OCI-LY3 (cell line): Measurements from ENCODE around the gene UGT1A3.

ENCODE experiments used
- H2AFZ ChIP-seq: fragments of 200-600, 300-600 bp; shearing (Covaris generic); 2 replicates; pipeline ENCODE4 v1.6.0; 2014; ENCODE audit warnings: antibody characterized with exemption, low read depth, low read length
- H3K27ac ChIP-seq: fragments of 200-600, 300-600 bp; sonication (generic); 2 replicates; pipeline ENCODE4 v1.5.1; 2014; ENCODE audit warnings: mild to moderate bottlenecking, low read length, moderate library complexity, mixed read lengths
- H3K27me3 ChIP-seq: fragments of 200-600, 300-600 bp; sonication (generic); 2 replicates; pipeline ENCODE4 v1.6.1; 2014; ENCODE audit warnings: low read depth, low read length, mixed read lengths
- H3K36me3 ChIP-seq: fragments of 200-600, 300-600 bp; sonication (generic); replicated peaks from 2 replicates; pipeline ENCODE3; 2014; ENCODE audit warnings: low read depth, low read length, mixed read lengths
- H3K4me1 ChIP-seq: fragments of 300-600, 200-600 bp; sonication (generic); 2 replicates; pipeline ENCODE4 v1.6.1; 2014; ENCODE audit warnings: low read length, mixed read lengths
- H3K4me2 ChIP-seq: fragments of 200-600, 300-600 bp; sonication (generic); 2 replicates; pipeline ENCODE4 v1.6.1; 2014; ENCODE audit warnings: low read length, mixed read lengths
- H3K4me3 ChIP-seq: fragments of 300-600, 200-600 bp; sonication (generic); 2 replicates; pipeline ENCODE4 v1.5.1; 2014; ENCODE audit warnings: antibody characterized with exemption, mild to moderate bottlenecking, low read length, moderate library complexity
- H3K79me2 ChIP-seq: fragments of 300-600, 200-600 bp; shearing (Covaris generic); 2 replicates; pipeline ENCODE4 v1.6.1; 2014; ENCODE audit warnings: mild to moderate bottlenecking, low read length, mixed read lengths
- H3K9ac ChIP-seq: fragments of 300-600, 200-600 bp; shearing (Covaris generic); 2 replicates; pipeline ENCODE4 v1.6.0; 2014; ENCODE audit warnings: mild to moderate bottlenecking, low read length, moderate library complexity
- H3K9me3 ChIP-seq: fragments of 200-600, 300-600 bp; shearing (Covaris generic); 2 replicates; pipeline ENCODE4 v1.6.1; 2014; ENCODE audit warnings: low read length, mixed read lengths; ENCODE audit not compliant: insufficient read depth
- H4K20me1 ChIP-seq: fragments of 200-600, 300-600 bp; sonication (generic); 2 replicates; pipeline ENCODE4 v1.6.1; 2016; ENCODE audit warnings: low read length, mixed read lengths; ENCODE audit not compliant: insufficient read depth
- EZH2phosphoT487 ChIP-seq: fragments of 200-600 bp; shearing (Covaris generic); IDR thresholded peaks from 2 replicates; pipeline ENCODE4 v1.6.1; 2018; ENCODE audit warnings: antibody characterized with exemption, mixed run types, low read depth
- TF ChIP-seq, protein P1 (sequence below): fragments of 200-600, 300-600 bp; sonication (generic); IDR thresholded peaks from 2 replicates; pipeline ENCODE4 v1.5.1; 2014; ENCODE audit warnings: antibody characterized with exemption, low read length, low read depth

UGT1A3 gene

GRCh38 chr2:233754872-233755611, 26.2 kb downstream of the UGT1A3 start:
- Histone ChIP-seq H3K9me3 (no peaks in the 10 kb centered on the region), H3K36me3 (no peaks in the 10 kb centered on the region), H3K4me2 (no peak overlapping the region), H3K4me3 (no peak overlapping the region), H3K4me1 (no peaks in the 10 kb centered on the region), H3K27me3 (no peaks in the 10 kb centered on the region), H2AFZ (no peak overlapping the region), H3K79me2 (no peaks in the 10 kb centered on the region), H4K20me1 (no peaks in the 10 kb centered on the region), H3K9ac (no peak overlapping the region), H3K27ac (no peak overlapping the region)
- TF ChIP-seq, protein P1, sequence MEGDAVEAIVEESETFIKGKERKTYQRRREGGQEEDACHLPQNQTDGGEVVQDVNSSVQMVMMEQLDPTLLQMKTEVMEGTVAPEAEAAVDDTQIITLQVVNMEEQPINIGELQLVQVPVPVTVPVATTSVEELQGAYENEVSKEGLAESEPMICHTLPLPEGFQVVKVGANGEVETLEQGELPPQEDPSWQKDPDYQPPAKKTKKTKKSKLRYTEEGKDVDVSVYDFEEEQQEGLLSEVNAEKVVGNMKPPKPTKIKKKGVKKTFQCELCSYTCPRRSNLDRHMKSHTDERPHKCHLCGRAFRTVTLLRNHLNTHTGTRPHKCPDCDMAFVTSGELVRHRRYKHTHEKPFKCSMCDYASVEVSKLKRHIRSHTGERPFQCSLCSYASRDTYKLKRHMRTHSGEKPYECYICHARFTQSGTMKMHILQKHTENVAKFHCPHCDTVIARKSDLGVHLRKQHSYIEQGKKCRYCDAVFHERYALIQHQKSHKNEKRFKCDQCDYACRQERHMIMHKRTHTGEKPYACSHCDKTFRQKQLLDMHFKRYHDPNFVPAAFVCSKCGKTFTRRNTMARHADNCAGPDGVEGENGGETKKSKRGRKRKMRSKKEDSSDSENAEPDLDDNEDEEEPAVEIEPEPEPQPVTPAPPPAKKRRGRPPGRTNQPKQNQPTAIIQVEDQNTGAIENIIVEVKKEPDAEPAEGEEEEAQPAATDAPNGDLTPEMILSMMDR, result no peak
- no peak for TF ChIP-seq EZH2phosphoT487

DNA sequence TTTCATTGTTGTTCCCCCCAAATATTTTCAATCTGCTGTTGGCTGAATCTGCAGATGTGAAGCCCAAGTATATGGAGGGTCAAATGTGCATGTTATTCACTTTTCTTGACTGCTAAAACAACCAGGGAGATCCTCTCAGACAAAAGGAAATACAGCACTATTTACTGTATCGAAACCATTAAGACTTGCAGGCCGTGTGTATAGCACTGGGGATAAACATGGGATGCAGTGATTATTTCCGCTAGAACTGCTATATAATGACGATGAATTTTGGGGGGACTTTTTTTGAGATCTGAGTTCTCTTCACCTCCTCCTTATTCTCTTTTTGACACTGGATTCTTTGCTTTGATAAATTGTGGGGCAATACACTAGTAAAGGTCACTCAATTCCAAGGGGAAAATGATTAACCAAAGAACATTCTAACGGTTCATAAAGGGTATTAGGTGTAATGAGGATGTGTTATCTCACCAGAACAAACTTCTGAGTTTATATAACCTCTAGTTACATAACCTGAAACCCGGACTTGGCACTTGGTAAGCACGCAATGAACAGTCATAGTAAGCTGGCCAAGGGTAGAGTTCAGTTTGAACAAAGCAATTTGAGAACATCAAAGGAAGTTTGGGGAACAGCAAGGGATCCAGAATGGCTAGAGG, 27.7 kb downstream of the UGT1A3 start:
- H3K79me2 ChIP-seq, result no peaks in the 10 kb centered on the region
- H3K4me1 ChIP-seq, result no peaks in the 10 kb centered on the region
- H3K4me3 ChIP-seq, result no peak overlapping the region
- no peak overlapping the region for H3K4me2 ChIP-seq
- no peak overlapping the region for H3K9ac ChIP-seq
- no peaks in the 10 kb centered on the region for H3K36me3 ChIP-seq
- no peak overlapping the region for H3K27ac ChIP-seq
- H3K9me3 ChIP-seq, result no peaks in the 10 kb centered on the region
- no peak overlapping the region for H2AFZ ChIP-seq
- H4K20me1 ChIP-seq, result no peaks in the 10 kb centered on the region
- no peaks in the 10 kb centered on the region for H3K27me3 ChIP-seq
- TF ChIP-seq EZH2phosphoT487, result no peak
- TF ChIP-seq, protein P1, result no peak

GRCh38 chr2:233758141-233758540, 29.3 kb downstream of the UGT1A3 start:
- TF ChIP-seq, protein P1, result no peak
- no peak for TF ChIP-seq EZH2phosphoT487
- no peaks in the 10 kb centered on the region for H3K27me3 ChIP-seq
- H4K20me1 ChIP-seq, result no peaks in the 10 kb centered on the region
- no peaks in the 10 kb centered on the region for H3K9me3 ChIP-seq
- H3K4me1 ChIP-seq, result no peaks in the 10 kb centered on the region
- no peak overlapping the region for H3K9ac ChIP-seq
- no peaks in the 10 kb centered on the region for H3K36me3 ChIP-seq
- H3K4me2 ChIP-seq, result no peak overlapping the region
- no peak overlapping the region for H2AFZ ChIP-seq
- H3K27ac ChIP-seq, result no peak overlapping the region
- no peaks in the 10 kb centered on the region for H3K79me2 ChIP-seq
- H3K4me3 ChIP-seq, result no peak overlapping the region

DNA sequence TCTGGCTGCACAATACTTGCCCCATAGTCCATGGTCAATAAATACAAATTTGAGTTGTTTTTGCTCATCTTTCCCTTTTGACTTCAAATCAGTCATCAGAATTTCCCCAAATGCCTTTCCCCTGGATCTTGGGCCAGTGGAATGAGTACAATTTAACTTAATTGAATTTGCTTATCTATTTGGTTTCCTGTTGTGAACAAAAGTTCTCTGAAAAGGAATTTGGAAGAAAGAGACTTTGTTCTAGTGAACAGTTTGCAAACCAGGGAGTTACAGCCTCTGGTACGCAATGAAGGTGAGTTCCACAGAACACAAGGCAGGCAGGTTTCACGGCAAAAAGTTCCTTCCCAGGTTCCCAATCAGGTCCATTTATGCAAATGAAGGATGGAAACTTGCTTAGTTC, 30.0 kb downstream of the UGT1A3 start:
- H3K4me2 ChIP-seq, result no peak overlapping the region
- no peak overlapping the region for H3K27ac ChIP-seq
- no peaks in the 10 kb centered on the region for H3K79me2 ChIP-seq
- TF ChIP-seq, protein P1, result no peak
- TF ChIP-seq EZH2phosphoT487, result no peak
- no peaks in the 10 kb centered on the region for H3K4me1 ChIP-seq
- H2AFZ ChIP-seq, result no peak overlapping the region
- H3K9ac ChIP-seq, result no peak overlapping the region
- H3K9me3 ChIP-seq, result no peaks in the 10 kb centered on the region
- H4K20me1 ChIP-seq, result no peaks in the 10 kb centered on the region
- H3K36me3 ChIP-seq, result no peaks in the 10 kb centered on the region
- no peak overlapping the region for H3K4me3 ChIP-seq
- peaks cover 4% of the 10 kb centered on the region; the same call in 1 of the 2 replicates for H3K27me3 ChIP-seq
